ENCODE measurements around the gene INTS6.

DNA sequence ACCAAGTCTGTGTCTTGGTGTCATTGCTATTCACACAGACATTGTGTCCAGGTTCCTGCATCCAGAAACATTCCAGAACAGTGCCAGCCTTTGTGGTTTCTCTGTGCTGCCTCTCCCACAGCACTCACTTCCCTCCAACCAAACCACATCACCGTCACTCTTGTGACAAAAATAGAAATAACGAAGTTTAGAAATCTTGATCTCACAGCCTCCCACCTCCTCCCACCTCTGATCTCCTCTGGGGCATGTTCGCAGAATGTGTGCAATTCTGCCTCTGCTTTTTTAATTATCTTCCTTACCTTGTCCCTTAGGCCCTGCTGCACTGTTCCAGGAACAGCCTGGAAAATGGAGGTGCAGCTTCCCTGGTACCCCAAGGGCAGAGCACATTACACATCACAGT, 122.0 kb downstream of the INTS6 start:
- TF ChIP-seq, protein P1, sequence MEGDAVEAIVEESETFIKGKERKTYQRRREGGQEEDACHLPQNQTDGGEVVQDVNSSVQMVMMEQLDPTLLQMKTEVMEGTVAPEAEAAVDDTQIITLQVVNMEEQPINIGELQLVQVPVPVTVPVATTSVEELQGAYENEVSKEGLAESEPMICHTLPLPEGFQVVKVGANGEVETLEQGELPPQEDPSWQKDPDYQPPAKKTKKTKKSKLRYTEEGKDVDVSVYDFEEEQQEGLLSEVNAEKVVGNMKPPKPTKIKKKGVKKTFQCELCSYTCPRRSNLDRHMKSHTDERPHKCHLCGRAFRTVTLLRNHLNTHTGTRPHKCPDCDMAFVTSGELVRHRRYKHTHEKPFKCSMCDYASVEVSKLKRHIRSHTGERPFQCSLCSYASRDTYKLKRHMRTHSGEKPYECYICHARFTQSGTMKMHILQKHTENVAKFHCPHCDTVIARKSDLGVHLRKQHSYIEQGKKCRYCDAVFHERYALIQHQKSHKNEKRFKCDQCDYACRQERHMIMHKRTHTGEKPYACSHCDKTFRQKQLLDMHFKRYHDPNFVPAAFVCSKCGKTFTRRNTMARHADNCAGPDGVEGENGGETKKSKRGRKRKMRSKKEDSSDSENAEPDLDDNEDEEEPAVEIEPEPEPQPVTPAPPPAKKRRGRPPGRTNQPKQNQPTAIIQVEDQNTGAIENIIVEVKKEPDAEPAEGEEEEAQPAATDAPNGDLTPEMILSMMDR (IDR thresholded peaks at IDR 0.05) = no peak
- TF ChIP-seq POLR2A (IDR thresholded peaks at IDR 0.05) = no peak
